OCI-M1 (cell line): ENCODE data around the gene BMI1.
A peak's percentile ranks its signal among the peaks of the same experiment; 100 is the strongest.
"Not testable (repeated sequence)": the region's sequence is repeated elsewhere in the genome, so short reads cannot be mapped to it uniquely, and the experiment has no call there.

Source experiments
- DNase-seq: peaks from one replicate; lab custom pipeline; 2025; lab: John Stamatoyannopoulos, UW

Gene BMI1

GRCh38 chr10:22320591-22321155, at the start of gene BMI1:
TSS of gene BMI1 (plus strand) at chr10:22321099. CDS start at chr10:22326450, 5,351 bp downstream.
- DNase-seq, result peak; percentile 87

- no peak for DNase-seq
Observed at GRCh38 chr10:22271786-22272185, 49.1 kb upstream of the BMI1 start.

GRCh38 chr10:22278441-22278782, 42.5 kb upstream of the BMI1 start:
- DNase-seq, result no peak

DNA sequence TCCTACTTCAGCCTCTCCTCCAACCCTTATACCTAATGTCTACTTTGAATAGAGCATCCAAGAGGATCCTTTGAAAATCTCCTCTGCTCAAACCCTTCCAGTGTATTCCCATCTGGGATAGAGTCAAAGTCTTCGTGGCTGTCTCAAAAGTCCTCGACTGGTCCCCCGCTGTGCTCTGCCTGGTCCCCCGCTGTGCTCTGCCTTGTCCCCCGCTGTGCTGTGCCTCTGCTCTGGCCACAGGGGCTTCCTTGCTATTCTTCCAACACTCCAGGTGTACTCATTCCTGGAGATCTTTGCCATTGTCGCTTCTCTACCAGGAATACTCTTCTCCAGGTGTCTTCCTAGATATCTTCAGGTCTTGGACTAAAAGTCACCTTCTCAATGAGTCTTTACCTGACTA, 40.8 kb upstream of the BMI1 start:
- no peak for DNase-seq

DNA sequence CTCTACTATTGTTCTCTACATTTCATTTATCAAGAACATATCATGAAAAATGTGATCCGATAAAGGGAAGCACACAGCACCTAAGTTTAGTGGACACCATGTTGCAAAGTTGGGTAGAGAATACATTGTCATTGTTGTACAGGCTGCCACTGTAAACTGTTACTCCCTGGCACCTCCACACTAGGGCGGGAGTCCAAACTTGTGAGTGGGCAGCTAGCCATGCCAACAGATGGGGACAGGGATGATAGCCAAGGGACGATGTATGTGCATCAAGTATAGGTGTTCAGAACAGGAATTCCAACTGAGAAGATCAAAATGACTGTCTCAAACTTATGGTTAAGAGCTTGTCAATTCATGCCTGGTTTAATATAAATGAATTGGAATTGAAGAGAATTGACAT, 35.8 kb upstream of the BMI1 start:
- no peak for DNase-seq

GRCh38 chr10:22293747-22294404, 27.0 kb upstream of the BMI1 start:
- no peak for DNase-seq

- DNase-seq, result no peak
Observed at GRCh38 chr10:22294694-22295093, 26.2 kb upstream of the BMI1 start.

GRCh38 chr10:22301193-22301592, 19.7 kb upstream of the BMI1 start:
- DNase-seq, result no peak

DNA sequence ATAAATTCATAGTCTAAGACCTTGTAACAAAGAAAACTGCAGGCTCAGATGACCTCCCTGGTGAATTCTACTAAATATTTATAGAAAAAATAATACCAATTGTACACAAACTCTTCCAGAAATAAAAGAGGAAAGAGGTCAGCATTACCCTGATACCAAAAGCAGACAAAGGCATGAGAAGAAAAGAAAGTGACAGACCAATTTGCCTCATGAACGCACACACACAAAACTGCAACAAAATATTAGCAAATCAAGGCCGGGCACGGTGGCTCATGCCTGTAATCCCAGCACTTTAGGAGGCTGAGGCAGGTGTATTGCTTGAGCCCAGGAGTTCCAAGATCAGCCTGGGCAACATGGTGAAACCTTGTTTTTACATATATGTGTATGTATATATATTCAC, 17.4 kb upstream of the BMI1 start:
- no peak for DNase-seq

- DNase-seq, result no peak
Observed at GRCh38 chr10:22305721-22306120, 15.2 kb upstream of the BMI1 start.

GRCh38 chr10:22308390-22308789, 12.5 kb upstream of the BMI1 start:
- DNase-seq, result peak; percentile 37

DNA sequence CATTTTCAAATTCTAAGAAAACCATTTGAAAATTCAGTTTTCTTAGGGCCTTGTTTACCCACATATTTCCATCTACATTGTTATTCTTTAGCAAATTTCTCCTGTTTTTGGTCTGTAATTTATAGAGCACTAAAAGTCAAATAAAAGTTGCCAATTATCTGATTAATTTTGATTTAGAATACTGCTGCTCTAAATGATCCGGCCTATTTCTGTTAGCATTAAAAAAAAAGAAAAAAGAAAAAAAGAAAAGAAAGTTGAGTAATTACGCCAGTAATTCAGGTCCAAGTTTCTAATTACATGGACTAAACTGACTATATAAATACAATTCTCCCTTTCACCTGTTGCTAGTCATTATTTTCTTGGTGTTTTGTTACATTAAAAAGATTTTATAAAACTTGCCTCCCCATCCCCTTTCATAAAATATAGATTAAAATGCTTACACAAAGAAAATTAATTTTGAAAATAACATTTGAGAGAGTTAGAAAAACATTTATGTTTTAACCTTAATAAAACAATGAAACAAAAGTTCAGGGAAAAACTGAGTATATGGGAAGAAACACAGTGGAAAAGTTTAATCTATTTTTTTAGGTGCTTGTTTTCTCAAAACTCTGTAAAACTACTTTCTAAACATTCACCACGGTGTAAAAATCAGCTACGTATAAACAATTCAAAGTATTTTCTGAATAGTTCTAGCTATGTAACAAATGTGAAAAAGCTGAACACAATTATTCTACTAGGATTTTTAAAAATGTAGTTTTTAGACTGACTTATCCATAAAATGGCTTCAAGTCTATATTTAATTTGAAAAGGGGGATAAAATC, 11.5 kb upstream of the BMI1 start:
- DNase-seq, result no peak

GRCh38 chr10:22310012-22310411, 10.9 kb upstream of the BMI1 start:
- not testable (repeated sequence) for DNase-seq

DNA sequence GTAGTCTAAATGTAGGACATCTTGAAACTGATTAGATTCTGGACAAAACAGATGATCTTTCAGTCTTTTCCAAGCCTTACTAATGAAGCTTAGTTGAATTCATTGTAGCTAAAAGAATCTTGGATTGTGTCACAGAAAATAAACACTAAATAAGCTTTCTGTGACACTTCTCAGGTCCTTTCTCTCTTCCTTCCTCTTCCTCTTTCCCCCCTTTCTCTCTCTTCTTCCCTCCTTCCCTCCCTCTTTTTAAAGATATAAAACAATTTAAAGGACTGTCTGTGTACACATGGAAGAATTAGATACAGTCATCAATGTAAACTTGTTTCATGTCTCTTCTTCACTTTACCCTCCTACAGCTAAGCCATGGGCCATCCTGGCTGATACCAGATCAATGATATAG, 10.0 kb upstream of the BMI1 start:
- DNase-seq, result peak; percentile 48

DNA sequence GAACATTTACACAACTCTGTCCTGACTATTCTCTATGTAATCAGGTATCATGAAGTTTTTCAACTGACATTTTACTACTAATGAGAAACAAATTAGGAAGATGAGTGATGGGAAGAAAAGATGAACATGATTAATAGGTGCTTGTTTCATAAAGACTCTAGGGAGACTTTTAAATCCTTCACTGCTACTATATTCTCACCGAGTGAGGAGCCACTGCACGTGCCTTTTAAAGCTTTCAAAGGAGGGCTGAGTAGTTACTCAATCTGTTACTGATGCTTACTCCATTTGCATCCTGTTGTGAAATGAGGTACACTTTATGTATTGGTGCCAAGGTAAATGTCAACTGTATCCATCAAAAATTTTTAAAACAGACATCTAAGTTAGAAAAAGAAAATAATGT, 6.0 kb upstream of the BMI1 start:
- peak; percentile 64 for DNase-seq

DNA sequence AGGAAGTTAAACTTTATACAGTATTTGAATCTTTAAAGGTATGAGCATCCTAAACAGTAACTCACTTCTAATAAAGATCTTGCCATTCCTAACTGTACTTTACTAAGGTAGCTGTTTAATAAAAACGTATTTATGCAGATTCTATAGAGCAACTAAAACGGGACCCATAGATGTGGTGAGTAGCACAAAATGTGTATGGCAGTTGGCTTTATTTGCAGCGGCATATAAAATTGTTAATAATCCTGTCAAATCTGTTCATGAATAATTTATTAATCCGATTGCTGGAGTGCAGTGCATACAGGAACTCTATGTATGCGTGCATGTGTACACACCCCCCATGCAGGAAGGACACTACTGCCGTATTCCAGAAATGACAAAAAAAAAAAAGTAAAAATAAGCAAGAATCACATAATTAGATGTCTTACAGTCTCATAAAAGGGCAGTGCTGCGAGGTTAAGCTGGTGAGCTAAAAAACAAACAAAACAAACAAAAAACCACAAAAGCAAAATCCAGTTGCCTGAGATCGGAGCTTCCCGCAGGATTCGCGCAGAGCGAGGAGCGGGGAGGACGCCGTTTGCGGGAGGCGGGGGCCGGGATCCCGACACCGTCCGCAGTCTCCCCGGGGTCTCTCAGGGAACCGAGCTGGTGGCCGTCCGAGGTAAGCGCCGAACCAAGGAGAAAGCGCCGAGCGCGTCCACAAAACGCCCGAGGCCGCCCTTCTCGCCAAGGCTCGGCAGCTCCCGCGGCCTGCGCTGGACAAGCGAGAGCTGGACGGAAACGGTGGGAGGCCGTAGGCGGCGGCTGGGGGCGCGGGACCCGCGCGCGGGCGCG, 5.2 kb upstream of the BMI1 start:
- no peak for DNase-seq

- DNase-seq, result peak; percentile 93
Observed at GRCh38 chr10:22316286-22317075, 4.4 kb upstream of the BMI1 start, which contains the start of gene COMMD3. TSS of gene COMMD3 (plus strand) at chr10:22316388. CDS start at chr10:22316418, 30 bp downstream.

GRCh38 chr10:22317076-22317370, 3.9 kb upstream of the BMI1 start:
- DNase-seq, result no peak

- DNase-seq, result peak; percentile 61
Observed at GRCh38 chr10:22317771-22318565, 2.9 kb upstream of the BMI1 start.

GRCh38 chr10:22318772-22319171, 2.1 kb upstream of the BMI1 start:
- no peak for DNase-seq

DNA sequence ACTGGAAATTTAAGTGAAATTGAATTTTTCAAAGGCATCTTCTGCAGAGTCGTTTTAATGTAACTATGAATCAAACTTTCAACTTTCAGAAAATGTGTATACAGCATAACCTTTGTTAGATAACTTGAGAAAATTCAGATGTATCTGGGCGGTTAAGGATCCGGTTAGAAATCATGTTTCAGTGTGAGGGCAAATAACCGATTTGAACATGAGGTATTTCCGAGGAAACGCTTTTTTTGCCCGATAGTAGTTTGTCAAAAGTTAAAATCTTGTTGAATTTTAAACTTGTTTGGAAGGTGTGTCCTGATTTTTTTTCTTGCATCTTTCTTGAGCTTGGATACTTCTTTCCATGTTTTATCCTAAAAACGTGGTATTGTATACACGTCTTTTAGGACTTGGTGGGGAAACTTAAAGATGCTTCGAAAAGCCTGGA, 1.3 kb upstream of the BMI1 start:
- no peak for DNase-seq
